ENCODE results near the gene CCDC33. TPM values are rescaled to one million over a fixed set of nuclear protein-coding genes. Genes with fewer than 3 reads are reported as not detected.

The CCDC33 gene
- total and polyA plus RNA-seq, 2 donors (not counting 1 experiment from before 2014, with no cell fraction given) = not detected

DNA sequence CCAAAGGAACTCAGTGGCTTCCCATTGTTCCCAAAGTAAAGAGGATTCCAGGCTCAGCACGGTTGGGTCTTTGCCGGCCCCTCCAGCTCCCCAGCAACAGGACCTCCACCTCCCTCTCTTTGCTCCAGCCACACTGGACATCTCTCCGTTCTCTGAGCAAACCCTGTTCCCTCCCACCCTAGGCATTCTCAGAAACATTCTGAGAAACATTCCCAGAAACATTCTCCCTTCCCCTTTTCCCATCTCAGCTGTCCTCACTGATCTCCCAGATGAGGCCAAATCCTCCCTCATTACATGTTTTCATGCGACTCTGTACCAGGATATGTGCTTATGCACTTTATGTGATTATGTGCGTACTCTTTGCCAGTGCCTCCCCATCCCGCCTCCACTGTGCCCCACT is 14.1 kb downstream of the CCDC33 start:
- H3K4me2 ChIP-seq (replicated peaks; ENCODE audit: low read depth, low read length, poor library complexity, severe bottlenecking) = no peak overlapping the region
- H3K79me2 ChIP-seq (ENCODE audit: control insufficient read depth, insufficient read depth, low read length) = no peaks in the 10 kb centered on the region
- Mint-ChIP-seq H3K27me3 (peaks cover 29% of the 10 kb centered on the region), H3K9me3 (ENCODE audit: insufficient read depth) (no peaks in the 10 kb centered on the region), H3K4me3 (no peak overlapping the region), H3K4me1 (peaks cover under 1% of the 10 kb centered on the region), H3K27ac (no peak overlapping the region)
- no peaks in the 10 kb centered on the region for H4K20me1 ChIP-seq (ENCODE audit: control insufficient read depth, insufficient read depth, low read length, poor library complexity, severe bottlenecking)
- intact Hi-C loops (cut with micrococcal nuclease) = no loop called here
- no peaks in the 10 kb centered on the region for H3K9me3 ChIP-seq (ENCODE audit: control extremely low read depth in 1 of 3, control insufficient read depth in 2 of 3, insufficient read depth in 1 of 3, low read length in 2 of 3)
- ATAC-seq (ENCODE audit: low read depth) (no peak), DNase-seq (no peak)
- TF ChIP-seq, protein P1, sequence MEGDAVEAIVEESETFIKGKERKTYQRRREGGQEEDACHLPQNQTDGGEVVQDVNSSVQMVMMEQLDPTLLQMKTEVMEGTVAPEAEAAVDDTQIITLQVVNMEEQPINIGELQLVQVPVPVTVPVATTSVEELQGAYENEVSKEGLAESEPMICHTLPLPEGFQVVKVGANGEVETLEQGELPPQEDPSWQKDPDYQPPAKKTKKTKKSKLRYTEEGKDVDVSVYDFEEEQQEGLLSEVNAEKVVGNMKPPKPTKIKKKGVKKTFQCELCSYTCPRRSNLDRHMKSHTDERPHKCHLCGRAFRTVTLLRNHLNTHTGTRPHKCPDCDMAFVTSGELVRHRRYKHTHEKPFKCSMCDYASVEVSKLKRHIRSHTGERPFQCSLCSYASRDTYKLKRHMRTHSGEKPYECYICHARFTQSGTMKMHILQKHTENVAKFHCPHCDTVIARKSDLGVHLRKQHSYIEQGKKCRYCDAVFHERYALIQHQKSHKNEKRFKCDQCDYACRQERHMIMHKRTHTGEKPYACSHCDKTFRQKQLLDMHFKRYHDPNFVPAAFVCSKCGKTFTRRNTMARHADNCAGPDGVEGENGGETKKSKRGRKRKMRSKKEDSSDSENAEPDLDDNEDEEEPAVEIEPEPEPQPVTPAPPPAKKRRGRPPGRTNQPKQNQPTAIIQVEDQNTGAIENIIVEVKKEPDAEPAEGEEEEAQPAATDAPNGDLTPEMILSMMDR (IDR thresholded peaks at IDR 0.05) = no peak
- no peak for TF ChIP-seq EZH2 (IDR thresholded peaks at IDR 0.05; ENCODE audit: borderline replicate concordance, insufficient read depth, low read depth, low read length, poor library complexity, severe bottlenecking)
- H3K9ac ChIP-seq (ENCODE audit: low read length) = no peak overlapping the region
- H3K27me3 ChIP-seq (replicated peaks in 1 of 4; ENCODE audit: control extremely low read depth in 1 of 4, control insufficient read depth in 3 of 4, insufficient read depth in 4 of 4, low read length in 3 of 4) = peaks cover 0 to 4% (median 0%) of the 10 kb centered on the region in 4 experiments
- ChIA-PET CTCF (no interaction called here), POLR2A (no interaction called here)
- no peak overlapping the region for H3K27ac ChIP-seq (ENCODE audit: low read length in 2 of 2)
- no peaks in the 10 kb centered on the region for H3K4me1 ChIP-seq (ENCODE audit: control insufficient read depth in 2 of 2, insufficient read depth in 2 of 2, low read length in 2 of 2)
- H2AFZ ChIP-seq (ENCODE audit: insufficient read depth, low read depth, low read length, poor library complexity, severe bottlenecking) = no peak overlapping the region
- WGBS (ENCODE audit: insufficient coverage) = 98% methylated on average over 3 of the region's 6 CpGs
- no peak overlapping the region for H3K4me3 ChIP-seq (ENCODE audit: control extremely low read depth in 1 of 5, extremely low read depth in 1 of 5, insufficient read depth in 1 of 5, low read depth in 2 of 5, low read length in 4 of 5)
- no peaks in the 10 kb centered on the region for H3K36me3 ChIP-seq (replicated peaks in 1 of 2; ENCODE audit: control extremely low read depth in 1 of 2, control insufficient read depth in 1 of 2, extremely low read depth in 1 of 2, insufficient read depth in 2 of 2, low read length in 1 of 2)

- Histone ChIP-seq H3K9ac (ENCODE audit: low read length) (no peak overlapping the region), H3K4me2 (replicated peaks; ENCODE audit: low read depth, low read length, poor library complexity, severe bottlenecking) (no peak overlapping the region), H3K4me3 (ENCODE audit: control extremely low read depth in 1 of 5, extremely low read depth in 1 of 5, insufficient read depth in 1 of 5, low read depth in 2 of 5, low read length in 4 of 5) (no peak overlapping the region), H3K4me1 (ENCODE audit: control insufficient read depth in 2 of 2, insufficient read depth in 2 of 2, low read length in 2 of 2) (no peaks in the 10 kb centered on the region), H3K27me3 (replicated peaks in 1 of 4; ENCODE audit: control extremely low read depth in 1 of 4, control insufficient read depth in 3 of 4, insufficient read depth in 4 of 4, low read length in 3 of 4) (no peaks in the 10 kb centered on the region), H3K27ac (ENCODE audit: low read length in 2 of 2) (no peak overlapping the region), H3K79me2 (ENCODE audit: control insufficient read depth, insufficient read depth, low read length) (no peaks in the 10 kb centered on the region), H3K9me3 (ENCODE audit: control extremely low read depth in 1 of 3, control insufficient read depth in 2 of 3, insufficient read depth in 1 of 3, low read length in 2 of 3) (no peaks in the 10 kb centered on the region), H2AFZ (ENCODE audit: insufficient read depth, low read depth, low read length, poor library complexity, severe bottlenecking) (no peak overlapping the region), H4K20me1 (ENCODE audit: control insufficient read depth, insufficient read depth, low read length, poor library complexity, severe bottlenecking) (no peaks in the 10 kb centered on the region), H3K36me3 (replicated peaks in 1 of 2; ENCODE audit: control extremely low read depth in 1 of 2, control insufficient read depth in 1 of 2, extremely low read depth in 1 of 2, insufficient read depth in 2 of 2, low read length in 1 of 2) (no peaks in the 10 kb centered on the region)
- H3K4me3 Mint-ChIP-seq = no peak overlapping the region
- H3K4me1 Mint-ChIP-seq = no peaks in the 10 kb centered on the region
- no peak overlapping the region for H3K27ac Mint-ChIP-seq
- H3K9me3 Mint-ChIP-seq (ENCODE audit: insufficient read depth) = no peaks in the 10 kb centered on the region
- DNase-seq = no peak
- CTCF ChIA-PET = no interaction called here
- no peak for ATAC-seq (ENCODE audit: low read depth)
- TF ChIP-seq, protein P1 (IDR thresholded peaks at IDR 0.05) = no peak
- no peak for TF ChIP-seq EZH2 (IDR thresholded peaks at IDR 0.05; ENCODE audit: borderline replicate concordance, insufficient read depth, low read depth, low read length, poor library complexity, severe bottlenecking)
- peaks cover 22% of the 10 kb centered on the region for H3K27me3 Mint-ChIP-seq
- 89% methylated on average over 5 of the region's 5 CpGs for WGBS (ENCODE audit: insufficient coverage)
- intact Hi-C loops (cut with micrococcal nuclease) = no loop called here
- POLR2A ChIA-PET = no interaction called here
These were observed 15.1 kb downstream of the CCDC33 start for GRCh38 chr15:74251131-74251811.
